Measurements from ENCODE around the gene FNBP1L. TPM values are rescaled to one million over a fixed set of nuclear protein-coding genes. Genes with fewer than 3 reads are reported as not detected.

Gene FNBP1L
- total RNA-seq, 1 experiment from 2014 or later = 31.8 TPM

DNA sequence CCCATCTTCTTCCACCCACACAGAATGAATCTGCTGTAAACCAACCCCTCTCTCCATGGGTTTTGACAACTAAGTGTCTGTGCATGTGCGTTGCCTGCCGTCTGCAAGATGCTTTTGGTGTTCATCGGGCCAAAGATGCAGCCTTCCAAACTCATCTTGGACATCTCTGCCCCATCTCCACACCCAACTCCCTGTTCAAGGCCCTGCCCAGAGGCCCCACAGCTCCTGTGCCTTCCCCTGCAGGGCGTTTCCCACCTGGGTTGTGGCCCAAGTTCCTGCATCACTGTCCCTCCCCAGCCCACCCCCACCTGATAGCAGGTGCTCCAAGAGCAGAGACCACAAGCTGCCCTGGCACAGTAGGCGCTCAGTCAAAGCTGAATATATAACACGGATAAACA is 130.5 kb downstream of the FNBP1L start:
- H3K27me3 Mint-ChIP-seq (ENCODE audit: insufficient read depth, unreplicated experiment) = no peaks in the 10 kb centered on the region
- peaks cover 86% of the 10 kb centered on the region for H3K36me3 Mint-ChIP-seq (ENCODE audit: insufficient read depth, unreplicated experiment)
- DNase-seq (ENCODE audit: unreplicated experiment) = no peak
- no peaks in the 10 kb centered on the region for H3K9me3 Mint-ChIP-seq (ENCODE audit: unreplicated experiment)
- peaks cover 14% of the 10 kb centered on the region for H3K4me1 Mint-ChIP-seq (ENCODE audit: insufficient read depth, unreplicated experiment)
- TF ChIP-seq, protein P1, sequence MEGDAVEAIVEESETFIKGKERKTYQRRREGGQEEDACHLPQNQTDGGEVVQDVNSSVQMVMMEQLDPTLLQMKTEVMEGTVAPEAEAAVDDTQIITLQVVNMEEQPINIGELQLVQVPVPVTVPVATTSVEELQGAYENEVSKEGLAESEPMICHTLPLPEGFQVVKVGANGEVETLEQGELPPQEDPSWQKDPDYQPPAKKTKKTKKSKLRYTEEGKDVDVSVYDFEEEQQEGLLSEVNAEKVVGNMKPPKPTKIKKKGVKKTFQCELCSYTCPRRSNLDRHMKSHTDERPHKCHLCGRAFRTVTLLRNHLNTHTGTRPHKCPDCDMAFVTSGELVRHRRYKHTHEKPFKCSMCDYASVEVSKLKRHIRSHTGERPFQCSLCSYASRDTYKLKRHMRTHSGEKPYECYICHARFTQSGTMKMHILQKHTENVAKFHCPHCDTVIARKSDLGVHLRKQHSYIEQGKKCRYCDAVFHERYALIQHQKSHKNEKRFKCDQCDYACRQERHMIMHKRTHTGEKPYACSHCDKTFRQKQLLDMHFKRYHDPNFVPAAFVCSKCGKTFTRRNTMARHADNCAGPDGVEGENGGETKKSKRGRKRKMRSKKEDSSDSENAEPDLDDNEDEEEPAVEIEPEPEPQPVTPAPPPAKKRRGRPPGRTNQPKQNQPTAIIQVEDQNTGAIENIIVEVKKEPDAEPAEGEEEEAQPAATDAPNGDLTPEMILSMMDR (IDR thresholded peaks at IDR 0.05; ENCODE audit: unreplicated experiment) = no peak
- intact Hi-C loops (cut with micrococcal nuclease) = no loop called here
- no TSS peak for BruUV-seq (replicated peaks)
- no peak overlapping the region for H3K27ac Mint-ChIP-seq (ENCODE audit: low read depth, unreplicated experiment)
- H3K4me3 Mint-ChIP-seq (ENCODE audit: unreplicated experiment) = no peak overlapping the region
- ChIA-PET POLR2A (interaction anchor here (0.5 to 3.8 kb wide), 5 partner anchors 10 to 269 kb away, joined by 3 to 11 read pairs (median 4); partner anchors contain the start of gene DR1), CTCF (interaction anchor here (0.6 to 1.0 kb wide), 2 partner anchors 29 to 51 kb away, joined by 3 to 6 read pairs; no protein-coding TSS in a partner anchor)

DNA sequence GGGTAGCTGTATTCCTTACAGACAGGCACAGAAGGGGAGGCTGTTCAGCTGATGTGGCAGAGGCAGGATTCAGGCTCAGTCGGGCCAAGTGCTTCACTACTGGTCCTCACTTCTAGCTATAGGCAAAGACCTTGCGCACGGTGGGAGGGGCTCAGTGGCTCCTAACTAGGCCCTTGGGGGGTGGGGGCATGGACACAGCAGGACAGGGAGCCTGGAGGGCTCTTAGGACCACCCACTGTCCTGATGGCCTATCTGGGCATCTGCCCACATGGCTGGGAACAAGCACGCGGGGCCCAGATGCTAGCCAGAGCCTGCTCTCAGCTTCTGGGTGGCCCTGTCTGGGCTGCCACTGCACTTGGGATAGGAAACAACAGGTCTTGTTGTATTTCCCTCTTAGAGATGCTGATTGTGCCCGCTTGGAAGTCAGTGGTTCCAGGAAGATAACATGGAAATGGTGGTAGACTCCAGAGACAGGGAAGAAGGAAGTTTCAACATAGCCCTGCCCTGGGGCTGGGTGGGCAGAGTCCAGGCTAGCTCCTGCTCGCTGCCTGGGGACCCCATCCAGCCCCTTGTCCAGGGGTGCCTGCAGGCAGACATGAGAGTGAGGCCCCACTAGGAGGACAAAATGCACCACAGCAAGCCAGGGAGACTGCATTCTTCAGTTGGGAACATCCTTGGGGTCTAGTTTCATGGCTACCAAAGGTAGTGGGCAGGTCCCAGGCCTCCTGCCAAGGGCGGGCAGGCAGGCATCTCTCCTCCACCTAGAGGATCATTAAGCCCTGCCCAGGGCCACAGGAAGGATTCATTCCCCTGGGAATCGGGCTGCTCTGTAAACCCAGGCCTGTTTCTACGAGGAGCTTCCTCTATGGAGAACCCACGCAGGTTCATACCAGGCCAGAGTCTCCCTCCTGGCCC is 131.2 kb downstream of the FNBP1L start:
- BruUV-seq (replicated peaks) = no TSS peak
- DNase-seq (ENCODE audit: unreplicated experiment) = no peak
- peaks cover 12% of the 10 kb centered on the region for H3K4me1 Mint-ChIP-seq (ENCODE audit: insufficient read depth, unreplicated experiment)
- peak overlapping the region; percentile 71 for H3K27ac Mint-ChIP-seq (ENCODE audit: low read depth, unreplicated experiment)
- ChIA-PET CTCF (interaction anchor here (0.6 kb wide), 1 partner anchor 28 kb away, joined by 3 read pairs; no protein-coding TSS in a partner anchor), POLR2A (interaction anchor here (0.5 to 2.6 kb wide), 6 partner anchors 11 to 234 kb away, joined by 3 to 11 read pairs (median 4); partner anchors contain the start of gene DR1)
- TF ChIP-seq, protein P1 (IDR thresholded peaks at IDR 0.05; ENCODE audit: unreplicated experiment) = no peak
- H3K9me3 Mint-ChIP-seq (ENCODE audit: unreplicated experiment) = no peaks in the 10 kb centered on the region
- no peaks in the 10 kb centered on the region for H3K27me3 Mint-ChIP-seq (ENCODE audit: insufficient read depth, unreplicated experiment)
- peaks cover 86% of the 10 kb centered on the region for H3K36me3 Mint-ChIP-seq (ENCODE audit: insufficient read depth, unreplicated experiment)
- intact Hi-C loops (cut with micrococcal nuclease) = no loop called here
- no peak overlapping the region for H3K4me3 Mint-ChIP-seq (ENCODE audit: unreplicated experiment)

DNA sequence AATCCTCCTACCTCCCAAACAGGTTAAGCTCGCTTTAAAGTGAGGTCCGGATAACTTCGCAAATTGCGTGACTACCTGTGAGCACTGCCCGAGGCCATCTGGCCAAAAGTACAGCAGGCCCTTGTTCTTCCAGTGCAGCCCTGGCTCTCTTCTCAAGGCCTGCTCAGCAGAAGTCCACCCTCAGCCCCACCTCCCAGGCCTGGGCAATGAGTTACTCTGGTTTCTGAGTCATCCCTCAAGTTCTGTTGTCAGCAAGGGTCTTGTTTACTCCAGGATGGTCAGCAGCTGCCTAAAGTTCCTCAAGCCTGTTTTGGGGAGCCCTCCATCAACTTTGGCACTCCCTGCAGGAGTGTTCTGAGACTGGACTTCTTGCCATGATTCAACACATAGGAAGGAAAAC is 132.0 kb downstream of the FNBP1L start:
- ChIA-PET CTCF (interaction anchor here (1.2 to 1.7 kb wide), 3 partner anchors 38 to 265 kb away, joined by 3 to 5 read pairs (median 3); no protein-coding TSS in a partner anchor), POLR2A (interaction anchor here (0.8 to 2.6 kb wide), 5 partner anchors 11 to 225 kb away, joined by 3 to 11 read pairs (median 3); no protein-coding TSS in a partner anchor)
- DNase-seq (ENCODE audit: unreplicated experiment) = peak; percentile 45
- Mint-ChIP-seq H3K4me1 (ENCODE audit: insufficient read depth, unreplicated experiment) (peaks cover 16% of the 10 kb centered on the region), H3K27me3 (ENCODE audit: insufficient read depth, unreplicated experiment) (no peaks in the 10 kb centered on the region), H3K27ac (ENCODE audit: low read depth, unreplicated experiment) (peak overlapping the region; percentile 71), H3K9me3 (ENCODE audit: unreplicated experiment) (no peaks in the 10 kb centered on the region), H3K4me3 (ENCODE audit: unreplicated experiment) (no peak overlapping the region), H3K36me3 (ENCODE audit: insufficient read depth, unreplicated experiment) (peaks cover 86% of the 10 kb centered on the region)
- intact Hi-C loops (cut with micrococcal nuclease) = no loop called here
- no TSS peak for BruUV-seq (replicated peaks)
- TF ChIP-seq, protein P1 (IDR thresholded peaks at IDR 0.05; ENCODE audit: unreplicated experiment) = no peak

All from MCF 10A (cell line).